ENCODE measurements around the gene FCGBP.

The FCGBP gene

GRCh38 chr19:39946532-39946931 lies 12.1 kb upstream of the FCGBP start:
- DNase-seq (ENCODE audit: low spot score): no peak

- no peak for DNase-seq (ENCODE audit: low spot score)
Observed at GRCh38 chr19:39943586-39943985, 9.2 kb upstream of the FCGBP start.

DNA sequence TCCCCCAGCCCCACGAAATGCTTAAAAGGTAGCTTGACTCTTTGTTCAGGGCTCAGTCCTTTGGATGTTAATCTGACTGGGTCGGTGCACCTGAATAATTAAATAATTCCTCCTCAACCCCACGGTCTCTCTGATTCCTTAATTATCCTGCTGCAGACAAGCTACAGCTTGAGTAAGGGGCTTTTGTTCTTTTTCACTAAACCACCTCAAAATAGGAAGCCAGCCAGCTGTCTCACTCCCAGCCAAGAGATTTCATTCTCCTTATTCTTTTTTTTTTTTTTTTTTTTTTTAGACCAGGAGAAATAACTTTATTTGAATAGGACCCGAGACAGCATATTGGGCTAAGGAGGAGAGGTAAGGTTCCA lies 7.9 kb upstream of the FCGBP start:
- DNase-seq (ENCODE audit: low spot score): no peak

DNA sequence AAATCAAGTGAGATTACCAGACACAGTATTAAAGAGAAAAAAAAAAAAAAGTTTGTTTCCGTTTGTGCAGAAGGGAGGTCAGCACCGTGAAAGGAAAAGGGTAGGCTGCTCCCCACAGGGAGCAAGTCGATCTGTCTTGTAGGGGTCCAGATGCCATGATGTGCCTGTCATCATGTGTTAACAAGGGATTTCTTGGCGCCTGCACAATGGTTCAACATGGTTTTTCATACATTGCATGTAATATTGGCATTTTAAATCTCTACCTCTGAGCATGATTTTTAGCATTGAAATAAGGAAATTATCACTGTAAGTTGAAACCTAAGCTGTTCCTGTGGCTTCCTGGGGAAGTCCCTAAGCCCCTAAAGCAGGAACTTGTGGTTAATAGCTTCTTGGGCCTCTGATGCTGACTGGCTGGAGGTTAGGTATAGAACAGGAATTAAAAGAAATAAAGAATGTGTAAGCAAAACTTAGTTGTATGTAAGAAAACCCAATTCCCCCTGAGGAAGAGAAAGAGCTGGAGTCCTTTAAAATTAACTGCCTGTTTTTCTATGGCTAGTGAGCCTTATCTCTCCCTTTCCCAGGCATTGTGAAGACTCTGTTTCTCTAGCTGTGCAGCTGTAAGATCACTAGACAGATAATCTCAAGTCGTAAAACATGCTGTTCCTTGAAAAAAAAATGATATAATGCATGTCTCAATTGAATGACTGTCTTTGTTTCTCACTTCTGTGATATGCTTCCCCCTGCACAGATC lies 7.4 kb upstream of the FCGBP start:
- DNase-seq (ENCODE audit: low spot score): no peak

- no peak for DNase-seq (ENCODE audit: low spot score)
Observed at GRCh38 chr19:39941151-39941550, 6.7 kb upstream of the FCGBP start.

- DNase-seq (ENCODE audit: low spot score): no peak
Observed at GRCh38 chr19:39940221-39940833, 5.9 kb upstream of the FCGBP start.

DNA sequence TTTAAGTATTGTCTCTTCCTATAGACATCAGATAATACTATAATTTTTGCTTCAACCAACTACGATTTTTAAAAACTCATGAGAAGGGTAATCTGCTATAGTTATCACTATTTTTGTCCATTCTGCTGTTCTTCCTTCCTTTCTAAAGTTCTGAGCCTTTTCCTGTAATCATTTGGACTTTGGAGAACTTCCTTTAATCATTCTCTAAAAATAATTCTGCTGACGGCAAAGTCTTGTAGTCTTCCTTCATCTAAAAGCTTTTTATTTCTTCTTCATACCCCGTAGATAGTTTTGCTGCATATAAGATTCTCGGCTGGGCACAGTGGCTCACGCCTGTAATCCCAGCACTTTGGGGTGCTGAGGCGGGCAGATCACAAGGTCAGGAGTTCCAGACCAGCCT lies 5.1 kb upstream of the FCGBP start:
- no peak for DNase-seq (ENCODE audit: low spot score)

DNA sequence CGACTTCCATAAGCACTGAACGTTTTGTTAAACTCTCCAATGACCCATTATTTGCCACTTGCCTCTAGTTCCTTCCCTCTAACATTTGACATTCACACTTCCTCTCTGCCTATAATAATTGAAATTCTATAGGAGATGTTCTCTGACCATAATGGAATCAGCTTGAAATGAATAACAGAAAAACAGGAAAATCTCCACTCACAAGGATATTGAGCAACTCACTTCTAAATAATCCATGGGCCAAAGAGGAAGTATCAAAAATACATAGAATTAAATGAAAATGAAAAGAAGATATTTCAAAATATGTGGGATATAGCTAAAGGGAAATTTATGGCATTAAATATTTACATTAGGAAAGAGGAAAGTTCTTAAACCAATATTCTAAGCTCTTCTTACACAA lies 3.4 kb upstream of the FCGBP start:
- DNase-seq (ENCODE audit: low spot score): no peak

- no peak for DNase-seq (ENCODE audit: low spot score)
Observed at GRCh38 chr19:39937094-39937720, 2.8 kb upstream of the FCGBP start.

- DNase-seq (ENCODE audit: low spot score): no peak
Observed at GRCh38 chr19:39936622-39937021, 2.2 kb upstream of the FCGBP start.

DNA sequence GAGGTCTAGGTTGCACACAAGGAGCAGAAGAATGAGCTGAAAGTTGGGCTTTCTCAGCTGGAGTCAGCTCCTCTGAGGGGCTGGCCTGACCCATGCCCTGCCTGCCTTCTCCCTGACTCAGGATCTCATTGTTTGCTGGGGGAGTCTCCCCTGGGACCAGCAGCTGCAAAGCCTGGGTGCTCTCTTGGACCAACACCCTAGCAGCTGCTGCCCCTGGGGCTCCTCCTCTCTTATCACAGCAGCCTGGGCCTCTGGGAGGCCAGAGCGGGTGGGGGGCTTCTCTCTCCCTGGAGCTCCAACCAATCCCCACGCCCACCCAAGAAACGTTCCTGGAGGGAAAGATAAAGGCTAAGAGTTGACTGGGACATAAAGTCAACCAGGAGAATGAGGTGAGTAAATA lies 1.6 kb upstream of the FCGBP start:
- DNase-seq (ENCODE audit: low spot score): no peak

DNA sequence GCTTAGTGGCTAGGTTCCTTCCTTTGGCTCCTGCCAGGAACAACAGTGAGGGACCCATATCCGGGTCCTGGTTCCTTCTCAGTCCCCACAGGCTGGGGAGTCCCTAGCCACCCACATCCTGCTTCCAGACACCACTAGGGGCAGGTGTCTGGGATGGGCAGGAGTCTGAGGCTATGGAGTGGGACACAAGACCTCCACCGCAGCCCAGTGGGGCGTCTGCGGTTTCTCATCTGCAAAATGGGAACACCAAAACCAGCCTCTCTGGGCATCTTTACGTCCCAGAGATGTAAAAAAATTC lies 879 bp upstream of the FCGBP start:
- no peak for DNase-seq (ENCODE audit: low spot score)

- DNase-seq (ENCODE audit: low spot score): no peak
Observed at GRCh38 chr19:39929750-39930149, 4.7 kb downstream of the FCGBP start.

- DNase-seq (ENCODE audit: low spot score): no peak
Observed at GRCh38 chr19:39928357-39928725, 6.1 kb downstream of the FCGBP start.

- no peak for DNase-seq (ENCODE audit: low spot score)
Observed at GRCh38 chr19:39927524-39928356, 6.7 kb downstream of the FCGBP start.

DNA sequence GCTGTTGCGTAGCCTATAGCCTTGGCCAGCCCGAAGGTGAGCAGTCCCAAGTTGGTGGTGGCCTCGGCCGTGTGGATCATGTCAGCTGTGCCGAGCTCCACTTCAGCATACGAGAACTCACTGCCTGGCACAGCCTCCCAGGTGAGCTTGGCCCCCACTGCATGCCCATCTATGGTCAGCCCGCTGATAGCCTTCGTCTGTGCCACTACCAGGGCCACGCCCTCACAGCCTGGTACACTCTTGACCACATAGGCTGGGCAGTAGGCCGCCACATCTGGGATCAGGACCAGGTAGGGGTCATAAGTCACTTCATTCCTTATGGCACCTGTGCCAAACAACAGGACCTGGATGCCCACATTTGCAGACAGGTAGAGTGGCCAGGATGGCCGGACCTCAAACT lies 7.4 kb downstream of the FCGBP start:
- DNase-seq (ENCODE audit: low spot score): no peak

GRCh38 chr19:39926170-39926760 lies 8.2 kb downstream of the FCGBP start:
- no peak for DNase-seq (ENCODE audit: low spot score)

GRCh38 chr19:39924952-39925351 lies 9.5 kb downstream of the FCGBP start:
- DNase-seq (ENCODE audit: low spot score): no peak

DNA sequence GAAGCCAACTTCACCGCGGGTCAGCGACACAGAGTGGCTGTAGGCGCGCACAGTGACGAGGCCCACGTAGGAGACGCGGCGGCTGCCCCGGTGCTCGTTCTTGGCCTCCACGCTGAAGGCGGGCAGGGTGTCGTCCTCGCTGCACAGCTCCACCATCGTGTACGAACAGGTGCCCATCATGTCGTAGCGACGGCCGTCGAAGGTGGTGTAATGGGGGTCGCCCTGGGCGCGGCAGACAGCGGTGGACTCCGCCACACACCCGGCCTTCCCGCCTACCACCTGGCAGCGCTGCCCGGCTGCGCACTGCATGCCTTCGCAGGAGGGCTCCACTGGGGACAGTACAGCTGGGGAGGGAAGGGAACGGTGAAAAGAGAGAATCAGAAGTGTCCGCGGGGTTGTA lies 10.0 kb downstream of the FCGBP start:
- DNase-seq (ENCODE audit: low spot score): no peak

GRCh38 chr19:39923862-39924261 lies 10.6 kb downstream of the FCGBP start:
- no peak for DNase-seq (ENCODE audit: low spot score)

DNA sequence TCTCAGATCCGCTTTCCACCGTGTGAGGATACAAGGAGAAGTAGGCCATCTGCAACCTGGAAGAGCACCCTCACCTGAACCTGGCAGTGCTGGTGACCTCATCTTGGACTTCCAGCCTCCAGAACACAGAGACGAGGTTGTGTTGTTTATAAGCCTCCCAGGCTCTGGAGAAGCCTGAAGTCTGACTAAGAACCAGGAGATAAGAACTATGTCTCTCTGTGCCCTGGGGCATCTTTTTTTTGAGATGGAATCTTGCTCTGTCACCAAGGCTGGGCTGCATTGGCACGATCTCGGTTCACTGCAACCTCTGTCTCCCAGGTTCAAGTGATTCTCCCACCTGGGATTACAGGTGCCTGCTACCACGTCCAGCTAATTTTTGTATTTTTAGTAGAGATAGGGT lies 14.5 kb downstream of the FCGBP start:
- DNase-seq (ENCODE audit: low spot score): no peak

DNA sequence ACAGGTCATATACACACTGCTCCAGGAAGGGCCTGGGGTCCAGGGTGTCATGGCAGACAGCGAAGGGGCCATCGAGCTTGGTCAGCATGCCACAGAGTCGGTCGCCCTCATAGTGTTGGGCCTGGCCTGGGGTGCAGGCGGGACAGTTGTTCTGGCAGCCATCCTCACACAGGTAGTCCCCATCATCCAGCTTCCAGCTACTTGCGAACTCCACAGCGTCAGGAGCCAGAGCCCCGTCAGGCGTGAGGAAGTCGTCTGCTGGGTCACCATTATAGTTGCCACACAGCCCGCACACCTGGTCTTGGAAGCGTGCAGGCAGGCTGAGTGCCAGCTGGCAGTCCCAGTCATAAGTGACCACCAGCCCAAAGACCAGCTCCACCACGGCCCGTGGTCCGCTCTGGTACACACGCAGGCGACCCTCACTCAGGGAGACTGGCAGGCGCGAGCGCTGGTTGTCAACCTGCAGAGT lies 16.2 kb downstream of the FCGBP start:
- DNase-seq (ENCODE audit: low spot score): no peak

Data from AG08396 (cell line).